GM19043 (cell line): Measurements from ENCODE around the gene UCHL5.

ENCODE experiments used
- ATAC-seq: cut with Tn5 transposase; IDR thresholded peaks from one replicate; pipeline ENCODE4 v1.9.1; 2021; ENCODE audit warnings: low read depth; ENCODE audit not compliant: unreplicated experiment

UCHL5 gene

GRCh38 chr1:192973202-192973601 is 86.0 kb downstream of the UCHL5 start:
- ATAC-seq, result no peak

GRCh38 chr1:192969091-192969490 is 90.1 kb downstream of the UCHL5 start:
- ATAC-seq, result no peak

- no peak for ATAC-seq
Observed at GRCh38 chr1:192968323-192968722, 90.8 kb downstream of the UCHL5 start.

- ATAC-seq, result no peak
Observed at GRCh38 chr1:192967901-192968300, 91.3 kb downstream of the UCHL5 start.

GRCh38 chr1:192967211-192967877 is 91.8 kb downstream of the UCHL5 start:
- no peak for ATAC-seq

- no peak for ATAC-seq
Observed at GRCh38 chr1:192966073-192966472, 93.1 kb downstream of the UCHL5 start.

- ATAC-seq, result no peak
Observed at GRCh38 chr1:192962901-192963300, 96.3 kb downstream of the UCHL5 start.
